ENCODE data around the gene TNFRSF1B. TPM values are rescaled to one million over a fixed set of nuclear protein-coding genes. Genes with fewer than 3 reads are reported as not detected.
A peak's percentile ranks its signal among the peaks of the same experiment; 100 is the strongest.

TNFRSF1B gene
- total and polyA plus RNA-seq, 9 of the 15 experiments (the other 6 are each of a cell fraction or from before 2014, with no cell fraction given), result 8.8 to 91.3 (median 36.0) TPM

GRCh38 chr1:12177156-12177998, 10.6 kb downstream of the TNFRSF1B start:
- FAIRE-seq (no peak), DNase-seq (ENCODE audit: extremely low read depth in 1 of 4, low spot score in 3 of 4) (no peak), ATAC-seq (no peak)
- ChIA-PET CTCF (ENCODE audit: low intra/inter-chr PET ratio) (no interaction called here), POLR2A (interaction anchor here (0.6 to 3.1 kb wide), 5 partner anchors 9 to 80 kb away, joined by 3 to 18 read pairs (median 5); partner anchors contain the start of gene TNFRSF1B)
- Histone ChIP-seq H3K36me3 (ENCODE audit: control insufficient read depth, insufficient read depth, low read length) (peaks cover 28% of the 10 kb centered on the region; the same call in 2 of the 3 replicates), H3K9me1 (ENCODE audit: control insufficient read depth, insufficient read depth, low read length) (peaks cover 5% of the 10 kb centered on the region), H3K27ac (ENCODE audit: extremely low read depth, low read depth, low read length) (no peak overlapping the region), H3K4me1 (replicated peaks in 1 of 2; ENCODE audit: control insufficient read depth in 2 of 2, insufficient read depth in 2 of 2, low read length in 2 of 2) (peaks cover 30 to 52% of the 10 kb centered on the region in 2 experiments), H2AFZ (ENCODE audit: low read depth, low read length) (no peak overlapping the region), H3K9me3 (replicated peaks; ENCODE audit: control insufficient read depth, insufficient read depth, low read depth, low read length) (no peaks in the 10 kb centered on the region), H4K20me1 (replicated peaks; ENCODE audit: control insufficient read depth, insufficient read depth, low read length) (peaks cover 43% of the 10 kb centered on the region), H3K79me2 (ENCODE audit: control insufficient read depth, insufficient read depth, low read length) (peaks cover 45% of the 10 kb centered on the region), H3K4me3 (no peak overlapping the region), H3K27me3 (ENCODE audit: control insufficient read depth in 2 of 2, insufficient read depth in 2 of 2, low read length in 2 of 2) (no peaks in the 10 kb centered on the region), H3K4me2 (ENCODE audit: insufficient read depth, low read length) (no peak overlapping the region), H3K9ac (ENCODE audit: insufficient read depth in 1 of 2, low read depth in 2 of 2, low read length in 2 of 2) (peak overlapping the region in 1 of 2 experiments; percentile 46; a peak in 2 of 4 replicates)
- TF ChIP-seq, protein P1, sequence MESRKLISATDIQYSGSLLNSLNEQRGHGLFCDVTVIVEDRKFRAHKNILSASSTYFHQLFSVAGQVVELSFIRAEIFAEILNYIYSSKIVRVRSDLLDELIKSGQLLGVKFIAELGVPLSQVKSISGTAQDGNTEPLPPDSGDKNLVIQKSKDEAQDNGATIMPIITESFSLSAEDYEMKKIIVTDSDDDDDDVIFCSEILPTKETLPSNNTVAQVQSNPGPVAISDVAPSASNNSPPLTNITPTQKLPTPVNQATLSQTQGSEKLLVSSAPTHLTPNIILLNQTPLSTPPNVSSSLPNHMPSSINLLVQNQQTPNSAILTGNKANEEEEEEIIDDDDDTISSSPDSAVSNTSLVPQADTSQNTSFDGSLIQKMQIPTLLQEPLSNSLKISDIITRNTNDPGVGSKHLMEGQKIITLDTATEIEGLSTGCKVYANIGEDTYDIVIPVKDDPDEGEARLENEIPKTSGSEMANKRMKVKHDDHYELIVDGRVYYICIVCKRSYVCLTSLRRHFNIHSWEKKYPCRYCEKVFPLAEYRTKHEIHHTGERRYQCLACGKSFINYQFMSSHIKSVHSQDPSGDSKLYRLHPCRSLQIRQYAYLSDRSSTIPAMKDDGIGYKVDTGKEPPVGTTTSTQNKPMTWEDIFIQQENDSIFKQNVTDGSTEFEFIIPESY (CRISPR knock-in tag; IDR thresholded peaks at IDR 0.05), result peak; percentile 92
- TF ChIP-seq, protein P2, sequence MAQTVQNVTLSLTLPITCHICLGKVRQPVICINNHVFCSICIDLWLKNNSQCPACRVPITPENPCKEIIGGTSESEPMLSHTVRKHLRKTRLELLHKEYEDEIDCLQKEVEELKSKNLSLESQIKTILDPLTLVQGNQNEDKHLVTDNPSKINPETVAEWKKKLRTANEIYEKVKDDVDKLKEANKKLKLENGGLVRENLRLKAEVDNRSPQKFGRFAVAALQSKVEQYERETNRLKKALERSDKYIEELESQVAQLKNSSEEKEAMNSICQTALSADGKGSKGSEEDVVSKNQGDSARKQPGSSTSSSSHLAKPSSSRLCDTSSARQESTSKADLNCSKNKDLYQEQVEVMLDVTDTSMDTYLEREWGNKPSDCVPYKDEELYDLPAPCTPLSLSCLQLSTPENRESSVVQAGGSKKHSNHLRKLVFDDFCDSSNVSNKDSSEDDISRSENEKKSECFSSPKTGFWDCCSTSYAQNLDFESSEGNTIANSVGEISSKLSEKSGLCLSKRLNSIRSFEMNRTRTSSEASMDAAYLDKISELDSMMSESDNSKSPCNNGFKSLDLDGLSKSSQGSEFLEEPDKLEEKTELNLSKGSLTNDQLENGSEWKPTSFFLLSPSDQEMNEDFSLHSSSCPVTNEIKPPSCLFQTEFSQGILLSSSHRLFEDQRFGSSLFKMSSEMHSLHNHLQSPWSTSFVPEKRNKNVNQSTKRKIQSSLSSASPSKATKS (CRISPR knock-in tag; IDR thresholded peaks at IDR 0.05), result no peak
- intact Hi-C loops (cut with micrococcal nuclease), result no loop called here
- in situ Hi-C loops (cut with MboI), result no loop called here
- BruUV-seq (replicated peaks), result no TSS peak
- WGBS (ENCODE audit: insufficient coverage, low coverage, missing lambda C conversion rate), result 88% methylated on average over 23 of the region's 24 CpGs
